Gastrocnemius medialis (tissue), 4 donors: ENCODE results near the gene AGAP3. TPM values are rescaled to one million over a fixed set of nuclear protein-coding genes. Genes with fewer than 3 reads are reported as not detected.

Experiments used
- ATAC-seq, 2 donors: fragments of 150-250 bp; one replicate each; pipeline ENCODE4 v1.9.1; 2016
- DNase-seq, 2 donors: peaks; one replicate each; pipeline ENCODE4 v3.0.0-alpha.2; 2019
- H3K27ac ChIP-seq, 4 donors: fragments of 200-600 bp; sonication (generic); 1 replicate in 1 of 4; 2 replicates in 3 of 4; pipeline ENCODE4 v1.5.1; 2016 to 2018; ENCODE audit warnings: mild to moderate bottlenecking in 2 of 4, moderate library complexity in 1 of 4
- H3K27me3 ChIP-seq, 3 donors: fragments of 200-600 bp; sonication (generic) in 2 of 3; 1 replicate in 1 of 3; 2 replicates in 2 of 3; pipeline versions ENCODE4 v1.5.1 to v1.6.0; 2016 to 2019; ENCODE audit warnings: mild to moderate bottlenecking in 1 of 3, moderate library complexity in 1 of 3
- H3K36me3 ChIP-seq, 2 donors: fragments of 200-600 bp; sonication (generic) in 1 of 2; one replicate each; pipeline ENCODE4 v1.5.1; 2017 to 2018
- H3K4me1 ChIP-seq, 2 donors: fragments of 200-600 bp; sonication (generic) in 1 of 2; one replicate each; pipeline ENCODE4 v1.5.1; 2016 to 2017; ENCODE audit warnings: mild to moderate bottlenecking in 2 of 2
- H3K4me3 ChIP-seq, 4 donors: fragments of 200-600 bp; sonication (generic) in 3 of 4; 1 replicate in 1 of 4; 2 replicates in 3 of 4; pipeline ENCODE4 v1.5.1; 2016 to 2019; ENCODE audit warnings: mild to moderate bottlenecking in 2 of 4
- H3K9me3 ChIP-seq, 3 donors: fragments of 200-600 bp; sonication (generic) in 2 of 3; 1 replicate in 1 of 3; 2 replicates in 2 of 3; pipeline ENCODE4 v1.5.1; 2016 to 2019
- POLR2A ChIP-seq, 2 donors: fragments of 450-650 bp; IDR thresholded peaks; one replicate each; pipeline ENCODE4 v1.6.1; 2017; ENCODE audit warnings: antibody characterized with exemption in 2 of 2, mild to moderate bottlenecking in 2 of 2, moderate library complexity in 2 of 2
- in situ Hi-C, 4 donors: fragments of 200-750 bp; cut with MboI; loops; one replicate each; pipeline versions ENCODE4 v1.15.0 to v1.8.0; 2017; ENCODE audit warnings: low sequenced_read_pairs in 4 of 4
- intact Hi-C: fragments of 100-400 bp; cut with DNase I; formaldehyde crosslinking; loops from one replicate; pipeline ENCODE4 v1.15.1; 2023; ENCODE audit warnings: low total_unique reads
- total RNA-seq, 4 donors: library from RNA; depleted of rRNA; stranded (reverse); fragments of >200 nt; gene quantifications; one replicate each; pipeline versions ENCODE4 v1.1.0 to v1.2.3, GENCODE V29; 2016
- TF ChIP-seq, protein P1 (sequence below), 5 experiments: fragments of 450-650 bp in 3 of 5; fragments of 200-600 bp in 2 of 5; sonication (generic) in 2 of 5; IDR thresholded peaks in 4 of 5; conservative IDR thresholded peaks in 1 of 5; 1 replicate in 4 of 5; 2 replicates in 1 of 5; pipeline ENCODE4 v1.5.1; 2016 to 2019; ENCODE audit warnings: antibody characterized with exemption in 5 of 5, mild to moderate bottlenecking in 3 of 5, moderate library complexity in 3 of 5

AGAP3 gene
- total RNA-seq, 4 donors from 2014 or later, result 31.1 to 65.3 (median 36.3) TPM

DNA sequence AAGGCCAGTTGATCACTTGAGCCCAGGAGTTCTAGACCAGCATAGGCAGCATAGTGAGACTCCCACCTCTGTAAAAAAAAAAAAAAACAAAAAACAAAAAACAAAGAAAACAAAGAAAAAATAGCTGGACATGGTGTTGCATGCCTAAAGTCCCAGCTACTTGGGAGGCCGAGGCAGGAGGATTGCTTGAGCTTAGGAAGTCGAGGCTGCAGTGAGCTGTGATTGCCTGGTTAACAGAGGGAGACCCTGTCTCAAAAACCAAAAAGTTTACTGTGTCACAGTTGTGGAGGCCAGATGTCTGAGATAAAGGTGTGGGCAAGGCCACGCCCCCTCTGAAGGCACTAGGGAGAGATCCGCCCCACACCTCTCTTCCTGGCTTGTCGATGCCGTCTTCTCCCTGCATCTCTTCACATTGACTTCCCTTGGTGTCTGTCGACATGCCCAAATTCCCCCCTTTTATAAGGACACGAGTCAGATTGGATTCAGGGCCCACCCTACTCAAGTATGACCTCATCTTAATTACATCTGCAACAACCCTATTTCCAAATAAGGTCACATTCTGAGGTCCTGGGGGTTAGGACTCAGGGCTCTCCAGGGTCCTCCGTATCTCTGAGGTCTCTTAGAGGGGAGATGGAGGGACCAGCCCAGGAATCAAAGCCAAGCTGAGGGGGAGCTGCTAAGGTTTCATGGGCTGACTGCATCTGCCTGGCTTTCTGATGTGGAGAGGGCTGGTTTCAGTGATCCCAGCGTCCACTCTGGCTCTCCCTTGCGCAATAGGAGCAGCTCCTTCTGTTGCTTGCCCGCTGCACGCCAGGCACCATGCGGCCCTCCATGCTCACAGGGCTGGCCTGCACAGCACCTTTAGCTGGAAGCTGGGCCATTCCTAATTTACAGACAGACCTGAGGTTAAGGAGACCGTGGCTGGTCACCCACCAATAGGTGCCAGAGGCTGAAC, 23.1 kb downstream of the AGAP3 start:
- H3K36me3 ChIP-seq, result no peaks in the 10 kb centered on the region
- no peaks in the 10 kb centered on the region for H3K9me3 ChIP-seq
- no peak overlapping the region for H3K4me3 ChIP-seq
- ATAC-seq (no peak), DNase-seq (no peak)
- no peak for TF ChIP-seq POLR2A (IDR thresholded peaks at IDR 0.05)
- TF ChIP-seq, protein P1, sequence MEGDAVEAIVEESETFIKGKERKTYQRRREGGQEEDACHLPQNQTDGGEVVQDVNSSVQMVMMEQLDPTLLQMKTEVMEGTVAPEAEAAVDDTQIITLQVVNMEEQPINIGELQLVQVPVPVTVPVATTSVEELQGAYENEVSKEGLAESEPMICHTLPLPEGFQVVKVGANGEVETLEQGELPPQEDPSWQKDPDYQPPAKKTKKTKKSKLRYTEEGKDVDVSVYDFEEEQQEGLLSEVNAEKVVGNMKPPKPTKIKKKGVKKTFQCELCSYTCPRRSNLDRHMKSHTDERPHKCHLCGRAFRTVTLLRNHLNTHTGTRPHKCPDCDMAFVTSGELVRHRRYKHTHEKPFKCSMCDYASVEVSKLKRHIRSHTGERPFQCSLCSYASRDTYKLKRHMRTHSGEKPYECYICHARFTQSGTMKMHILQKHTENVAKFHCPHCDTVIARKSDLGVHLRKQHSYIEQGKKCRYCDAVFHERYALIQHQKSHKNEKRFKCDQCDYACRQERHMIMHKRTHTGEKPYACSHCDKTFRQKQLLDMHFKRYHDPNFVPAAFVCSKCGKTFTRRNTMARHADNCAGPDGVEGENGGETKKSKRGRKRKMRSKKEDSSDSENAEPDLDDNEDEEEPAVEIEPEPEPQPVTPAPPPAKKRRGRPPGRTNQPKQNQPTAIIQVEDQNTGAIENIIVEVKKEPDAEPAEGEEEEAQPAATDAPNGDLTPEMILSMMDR (IDR thresholded peaks at IDR 0.05 in 4 of 5, conservative IDR thresholded peaks at IDR 0.05 in 1 of 5), result no peak
- no peaks in the 10 kb centered on the region for H3K27me3 ChIP-seq
- no peak overlapping the region for H3K27ac ChIP-seq
- peaks cover 2 to 5% of the 10 kb centered on the region in 2 donors for H3K4me1 ChIP-seq
- intact Hi-C loops, result loop anchor here (2.0 kb wide), 2 partner anchors 49 to 147 kb away; no protein-coding TSS in a partner anchor
- in situ Hi-C loops, result loop anchor here in 3 of 4 donors (10.0 kb wide), 3 partner anchors 65 to 85 kb away; partner anchors contain the start of genes ABCB8 (in 1 of the 3), ASIC3 (in 1 of the 3) and ATG9B (in 1 of the 3)

DNA sequence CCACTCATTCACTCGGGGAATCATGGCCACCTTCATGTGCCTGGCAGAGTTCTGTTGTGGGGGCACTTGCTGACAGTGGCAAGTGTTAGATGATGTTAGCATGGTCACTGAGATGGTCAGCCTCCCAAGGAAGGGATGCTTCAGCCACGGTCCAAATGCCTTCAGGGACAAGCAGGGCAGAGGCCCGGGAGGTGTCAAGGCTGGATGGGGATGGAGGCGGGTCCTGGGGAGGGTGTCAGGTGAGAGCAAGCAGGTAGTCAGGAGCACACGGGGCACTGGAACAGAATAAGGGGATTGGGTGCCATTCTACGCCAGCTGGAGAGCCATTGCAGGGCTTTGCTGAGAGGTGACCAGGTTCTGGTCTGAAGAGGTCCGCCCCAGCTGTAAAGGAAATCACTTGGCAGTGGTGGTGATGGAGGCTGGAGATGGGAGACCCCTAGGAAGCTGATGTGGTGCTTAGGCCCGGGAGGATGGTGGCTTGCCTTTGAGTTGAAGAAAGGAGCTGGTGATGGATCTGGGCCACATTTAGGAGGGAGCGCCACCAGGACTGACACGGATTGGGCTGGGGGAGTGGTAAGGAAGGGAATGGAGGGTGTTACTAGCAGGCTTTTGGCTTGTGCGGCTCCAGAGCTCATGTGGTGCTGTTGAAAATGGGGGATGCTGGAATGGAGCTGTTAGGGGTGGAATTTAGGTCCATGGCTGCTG, 24.1 kb downstream of the AGAP3 start:
- TF ChIP-seq POLR2A (IDR thresholded peaks at IDR 0.05), result no peak
- TF ChIP-seq, protein P1 (IDR thresholded peaks at IDR 0.05 in 4 of 5, conservative IDR thresholded peaks at IDR 0.05 in 1 of 5), result no peak
- intact Hi-C loops, result loop anchor here (2.0 kb wide), 2 partner anchors 50 to 148 kb away; no protein-coding TSS in a partner anchor
- ATAC-seq (no peak), DNase-seq (no peak)
- Histone ChIP-seq H3K4me3 (no peak overlapping the region), H3K27ac (no peak overlapping the region), H3K36me3 (no peaks in the 10 kb centered on the region), H3K27me3 (no peaks in the 10 kb centered on the region), H3K4me1 (peaks cover 4 to 5% of the 10 kb centered on the region in 2 donors), H3K9me3 (no peaks in the 10 kb centered on the region)
- in situ Hi-C loops, result no loop called here

DNA sequence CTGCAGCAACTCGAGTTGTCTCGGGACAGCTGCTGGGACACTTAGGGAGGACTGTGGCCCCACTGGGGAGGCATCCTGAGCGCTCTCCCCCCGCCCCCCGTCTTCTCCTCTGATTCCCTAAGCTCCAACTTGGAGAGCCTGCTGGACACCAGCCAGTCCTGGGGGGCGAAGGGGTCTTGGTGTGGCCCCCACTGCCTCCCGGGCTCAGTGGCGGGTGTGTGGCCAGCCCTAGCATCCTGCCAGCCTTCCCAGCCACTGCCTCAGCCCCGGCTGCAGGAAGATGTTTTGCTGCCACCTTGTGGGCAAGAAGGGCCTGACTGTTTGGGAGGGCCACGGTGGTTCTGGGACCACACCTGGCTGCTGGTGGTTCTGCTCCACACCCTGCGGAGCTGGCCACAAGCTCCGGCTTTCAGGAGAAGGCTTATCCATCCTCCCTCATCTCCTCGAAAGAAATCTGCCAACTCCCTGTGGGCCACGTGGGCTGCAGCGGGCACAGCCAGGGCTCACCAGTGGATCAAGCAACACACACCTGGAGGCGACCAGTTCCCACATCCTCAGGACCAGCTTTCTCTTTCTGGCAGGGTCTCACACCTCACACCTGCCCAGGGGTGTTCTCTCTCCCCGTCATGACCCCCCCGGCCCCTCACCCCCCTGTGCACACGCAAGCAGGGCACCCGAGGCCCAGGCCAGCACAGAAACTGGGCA, 24.8 kb downstream of the AGAP3 start:
- H3K4me3 ChIP-seq, result no peak overlapping the region
- TF ChIP-seq, protein P1 (IDR thresholded peaks at IDR 0.05 in 4 of 5, conservative IDR thresholded peaks at IDR 0.05 in 1 of 5), result peak; percentile 82 to 96 (median 89)
- TF ChIP-seq POLR2A (IDR thresholded peaks at IDR 0.05), result no peak
- no peak overlapping the region for H3K27ac ChIP-seq
- no peaks in the 10 kb centered on the region for H3K9me3 ChIP-seq
- intact Hi-C loops, result loop anchor here (1.0 to 2.0 kb wide), 5 partner anchors 24 to 213 kb away; partner anchors contain the start of gene ABCB8
- DNase-seq (peak; percentile 54 to 66), ATAC-seq (peak; percentile 87 to 89)
- peaks cover 4 to 5% of the 10 kb centered on the region in 2 donors for H3K4me1 ChIP-seq
- H3K27me3 ChIP-seq, result no peaks in the 10 kb centered on the region
- in situ Hi-C loops, result no loop called here
- H3K36me3 ChIP-seq, result no peaks in the 10 kb centered on the region

DNA sequence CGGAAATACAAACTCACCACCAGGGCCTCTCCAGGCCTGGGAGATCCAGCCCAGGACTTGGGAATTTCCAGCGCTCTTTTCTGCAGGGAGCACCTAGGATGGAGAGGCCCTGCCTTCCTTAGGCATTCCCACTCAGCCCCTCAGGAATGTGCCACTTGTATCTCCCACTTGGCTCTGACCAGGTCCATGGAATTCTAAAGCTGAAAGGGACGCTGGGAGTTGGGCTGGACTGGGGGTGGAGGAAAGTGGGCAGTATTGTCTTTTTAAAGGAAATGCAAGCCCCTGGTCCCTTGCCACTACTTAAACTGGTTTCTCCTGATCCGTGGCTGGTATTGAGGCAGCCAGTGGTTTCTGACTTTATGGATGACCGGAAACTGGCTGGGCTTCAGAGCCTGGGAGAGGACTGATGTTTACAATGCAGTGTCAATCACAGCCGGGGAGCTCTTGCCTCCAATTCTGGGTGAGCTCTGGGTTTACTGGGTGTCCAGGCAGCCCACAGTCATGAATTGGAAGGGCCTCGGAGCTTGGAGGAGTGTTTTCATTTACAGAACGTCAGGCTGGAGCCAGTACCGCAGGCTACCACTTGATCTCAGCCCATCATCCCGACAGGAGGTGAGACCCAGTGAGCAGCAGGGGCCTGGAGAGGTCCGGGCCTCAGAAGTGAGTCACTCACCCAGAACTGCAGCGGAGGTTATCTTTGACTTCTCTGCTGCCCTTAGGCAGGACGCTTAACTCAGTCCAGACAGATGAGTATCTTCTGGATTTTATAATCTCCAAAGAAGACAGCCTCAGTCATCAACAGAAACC, 27.3 kb downstream of the AGAP3 start:
- Histone ChIP-seq H3K9me3 (no peaks in the 10 kb centered on the region), H3K4me1 (peaks cover 4 to 5% of the 10 kb centered on the region in 2 donors), H3K4me3 (no peak overlapping the region), H3K27me3 (no peaks in the 10 kb centered on the region), H3K36me3 (peaks cover 0 to 11% of the 10 kb centered on the region in 2 donors), H3K27ac (no peak overlapping the region)
- TF ChIP-seq, protein P1 (IDR thresholded peaks at IDR 0.05 in 4 of 5, conservative IDR thresholded peaks at IDR 0.05 in 1 of 5), result no peak
- TF ChIP-seq POLR2A (IDR thresholded peaks at IDR 0.05), result no peak
- DNase-seq, result no peak
- ATAC-seq, result no peak
- in situ Hi-C loops (no loop called here), intact Hi-C loops (no loop called here)
